ENCODE data around the gene FBLN1.
A peak's percentile ranks its signal among the peaks of the same experiment; 100 is the strongest.

FBLN1 gene

GRCh38 chr22:45631140-45631840, 128.6 kb downstream of the FBLN1 start:
- DNase-seq (ENCODE audit: low read depth in 2 of 3, low spot score in 2 of 3), result no peak

GRCh38 chr22:45631841-45632238, 129.2 kb downstream of the FBLN1 start:
- no peak for DNase-seq (ENCODE audit: low read depth in 2 of 3, low spot score in 2 of 3)

GRCh38 chr22:45632791-45633515, 130.3 kb downstream of the FBLN1 start:
- DNase-seq (ENCODE audit: low read depth in 2 of 3, low spot score in 2 of 3), result no peak

GRCh38 chr22:45636683-45637082, 134.0 kb downstream of the FBLN1 start:
- no peak for DNase-seq (ENCODE audit: low read depth in 2 of 3, low spot score in 2 of 3)

GRCh38 chr22:45638197-45638596, 135.5 kb downstream of the FBLN1 start:
- no peak for DNase-seq (ENCODE audit: low read depth in 2 of 3, low spot score in 2 of 3)

GRCh38 chr22:45638834-45639746, 136.4 kb downstream of the FBLN1 start:
- DNase-seq (ENCODE audit: low read depth in 2 of 3, low spot score in 2 of 3), result no peak

- DNase-seq (ENCODE audit: low read depth in 2 of 3, low spot score in 2 of 3), result no peak
Measured at GRCh38 chr22:45639747-45640102, 137.0 kb downstream of the FBLN1 start.

GRCh38 chr22:45640291-45640940, 137.7 kb downstream of the FBLN1 start:
- DNase-seq (ENCODE audit: low read depth in 2 of 3, low spot score in 2 of 3), result no peak

GRCh38 chr22:45640941-45641621, 138.4 kb downstream of the FBLN1 start:
- DNase-seq (ENCODE audit: low read depth in 2 of 3, low spot score in 2 of 3), result no peak

- no peak for DNase-seq (ENCODE audit: low read depth in 2 of 3, low spot score in 2 of 3)
Measured at GRCh38 chr22:45642986-45643385, 140.3 kb downstream of the FBLN1 start.

- DNase-seq (ENCODE audit: low read depth in 2 of 3, low spot score in 2 of 3), result no peak
Measured at GRCh38 chr22:45644714-45645113, 142.0 kb downstream of the FBLN1 start.

GRCh38 chr22:45645150-45645525, 142.5 kb downstream of the FBLN1 start:
- DNase-seq (ENCODE audit: low read depth in 2 of 3, low spot score in 2 of 3), result no peak

- peak; percentile 63 to 76 (median 65) for DNase-seq (ENCODE audit: low read depth in 2 of 3, low spot score in 2 of 3)
Measured at GRCh38 chr22:45645526-45646414, 143.1 kb downstream of the FBLN1 start.

- no peak for DNase-seq (ENCODE audit: low read depth in 2 of 3, low spot score in 2 of 3)
Measured at GRCh38 chr22:45647532-45648225, 145.0 kb downstream of the FBLN1 start.

GRCh38 chr22:45648301-45649117, 145.8 kb downstream of the FBLN1 start:
- DNase-seq (ENCODE audit: low read depth in 2 of 3, low spot score in 2 of 3), result no peak

GRCh38 chr22:45649809-45650208, 147.1 kb downstream of the FBLN1 start:
- no peak for DNase-seq (ENCODE audit: low read depth in 2 of 3, low spot score in 2 of 3)

GRCh38 chr22:45650721-45651120, 148.0 kb downstream of the FBLN1 start:
- DNase-seq (ENCODE audit: low read depth in 2 of 3, low spot score in 2 of 3), result no peak
